BJ (cell line): Measurements from ENCODE around the gene BTBD16. TPM values are rescaled to one million over a fixed set of nuclear protein-coding genes. Genes with fewer than 3 reads are reported as not detected.

Source experiments
- CTCF ChIA-PET: fragments of 350-600 bp; formaldehyde crosslinking; extraction: SDS; loops from one replicate; lab custom pipeline; 2021; ENCODE audit warnings: antibody characterized with exemption, inconsistent platforms; lab: Yijun Ruan, JAX
- POLR2A ChIA-PET: fragments of 300-600 bp; sonication (Branson Sonifier 250); formaldehyde crosslinking; extraction: SDS; loops from one replicate; lab custom pipeline; 2021; ENCODE audit warnings: antibody characterized with exemption; lab: Charles Lee
- DNase-seq: peaks from one replicate; pipeline ENCODE4 v3.0.0-alpha.2; 2011; ENCODE audit warnings: low read depth
- H3K27me3 ChIP-seq: 2 replicates; pipeline ENCODE4 v1.6.0; 2011; ENCODE audit warnings: low read length; ENCODE audit not compliant: control insufficient read depth, insufficient read depth
- H3K36me3 ChIP-seq: 2 replicates; pipeline ENCODE4 v1.5.1; 2011; ENCODE audit warnings: low read length; ENCODE audit not compliant: control insufficient read depth, insufficient read depth
- H3K4me3 ChIP-seq: 2 replicates; pipeline ENCODE4 v1.5.1; 2011; ENCODE audit warnings: low read depth, mild to moderate bottlenecking, control low read depth, low read length
- polyA plus RNA-seq: library from polyadenylated mRNA; depleted of rRNA; stranded (reverse); fragments of >200 nt; gene quantifications from 2 replicates; pipeline ENCODE4 v1.2.3, GENCODE V29; 2011; rRNA removed
- small RNA-seq: library from RNA; depleted of rRNA; stranded (forward); fragments of <200 nt; gene quantifications from one replicate; pipeline ENCODE3, GENCODE V24; 2012; ENCODE audit warnings: low replicate concordance, low read depth; ENCODE audit not compliant: insufficient read length
- TF ChIP-seq, protein P1 (sequence below): IDR thresholded peaks from 2 replicates; pipeline ENCODE4 v1.5.1; 2011; ENCODE audit warnings: low read depth, mild to moderate bottlenecking, control low read depth, inconsistent platforms, low read length, moderate library complexity; ENCODE audit not compliant: insufficient read depth

The BTBD16 gene
- polyA plus RNA-seq, 1 experiment: not detected

DNA sequence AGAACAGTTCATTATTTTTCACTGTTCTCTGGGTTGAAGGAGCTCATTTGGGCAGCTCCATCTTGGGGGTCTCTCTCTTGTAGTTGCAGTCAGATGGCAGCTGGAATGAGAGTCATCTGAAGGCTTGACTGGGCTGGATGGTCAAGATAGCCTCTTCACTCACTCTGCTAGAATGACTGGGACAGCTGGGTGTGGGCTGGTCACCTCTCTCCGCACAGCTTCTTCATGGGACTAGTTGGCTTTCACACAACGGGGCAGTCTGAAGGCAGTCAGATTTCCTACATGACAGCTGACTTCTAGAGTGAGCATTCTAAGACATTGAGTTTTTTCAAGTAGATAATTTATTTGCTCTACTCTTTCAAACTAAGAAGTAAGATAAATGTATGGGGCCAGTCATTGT is 116.5 kb downstream of the BTBD16 start:
- TF ChIP-seq, protein P1, sequence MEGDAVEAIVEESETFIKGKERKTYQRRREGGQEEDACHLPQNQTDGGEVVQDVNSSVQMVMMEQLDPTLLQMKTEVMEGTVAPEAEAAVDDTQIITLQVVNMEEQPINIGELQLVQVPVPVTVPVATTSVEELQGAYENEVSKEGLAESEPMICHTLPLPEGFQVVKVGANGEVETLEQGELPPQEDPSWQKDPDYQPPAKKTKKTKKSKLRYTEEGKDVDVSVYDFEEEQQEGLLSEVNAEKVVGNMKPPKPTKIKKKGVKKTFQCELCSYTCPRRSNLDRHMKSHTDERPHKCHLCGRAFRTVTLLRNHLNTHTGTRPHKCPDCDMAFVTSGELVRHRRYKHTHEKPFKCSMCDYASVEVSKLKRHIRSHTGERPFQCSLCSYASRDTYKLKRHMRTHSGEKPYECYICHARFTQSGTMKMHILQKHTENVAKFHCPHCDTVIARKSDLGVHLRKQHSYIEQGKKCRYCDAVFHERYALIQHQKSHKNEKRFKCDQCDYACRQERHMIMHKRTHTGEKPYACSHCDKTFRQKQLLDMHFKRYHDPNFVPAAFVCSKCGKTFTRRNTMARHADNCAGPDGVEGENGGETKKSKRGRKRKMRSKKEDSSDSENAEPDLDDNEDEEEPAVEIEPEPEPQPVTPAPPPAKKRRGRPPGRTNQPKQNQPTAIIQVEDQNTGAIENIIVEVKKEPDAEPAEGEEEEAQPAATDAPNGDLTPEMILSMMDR: no peak
- no peak for DNase-seq
- POLR2A ChIA-PET: interaction anchor here (0.6 kb wide), 1 partner anchor 634 kb away, joined by 3 read pairs; no protein-coding TSS in a partner anchor
- H3K4me3 ChIP-seq: no peak overlapping the region
- no peaks in the 10 kb centered on the region for H3K36me3 ChIP-seq
- H3K27me3 ChIP-seq: no peaks in the 10 kb centered on the region
- CTCF ChIA-PET: interaction anchor here (0.5 kb wide), 1 partner anchor 66 kb away, joined by 4 read pairs; no protein-coding TSS in a partner anchor

Small RNA genes lying within 50 kb of the gene (small RNA-seq; reads per million reads assigned to genes)
- gene RNU6-728P: not detected

Other genes starting within 250 kb of the BTBD16 start
- gene PLEKHA1, start 103.4 kb downstream of the BTBD16 start, polyA plus RNA-seq: 18.6 and 31.2 TPM in 2 replicates
- gene ARMS2, start 183.4 kb downstream of the BTBD16 start, polyA plus RNA-seq: not detected in 2 replicates
- gene HTRA1, start 190.3 kb downstream of the BTBD16 start, polyA plus RNA-seq: 128 and 132 TPM in 2 replicates